Activated CD8-positive, alpha-beta memory T cell treated with anti-CD3 and anti-CD28 coated beads, Interleukin-2, amount 10 ng/mL, durations not matched to agents 7 days and 5 days (primary cell): ENCODE data around the gene GARIN5B. TPM values are rescaled to one million over a fixed set of nuclear protein-coding genes. Genes with fewer than 3 reads are reported as not detected.
"Not testable (repeated sequence)": the region's sequence is repeated elsewhere in the genome, so short reads cannot be mapped to it uniquely, and the experiment has no call there.

Source experiments
- ATAC-seq: fragments of 150-1000 bp; cut with Tn5 transposase; one replicate; pipeline ENCODE4 v1.10.0; 2021; ENCODE audit warnings: moderate library complexity
- CTCF ChIA-PET: fragments of 350-600 bp; sonication (Branson Sonifier 250); formaldehyde crosslinking; loops from one replicate; lab custom pipeline; 2021; ENCODE audit warnings: antibody characterized with exemption; lab: Charles Lee
- DNase-seq: peaks from one replicate; pipeline ENCODE4 v3.0.0-alpha.2; 2020
- H3K27ac Mint-ChIP-seq: one replicate; pipeline ENCODE4 v1.8.0; 2021; ENCODE audit warnings: mild to moderate bottlenecking, mixed read lengths
- H3K27me3 Mint-ChIP-seq: one replicate; pipeline ENCODE4 v1.8.0; 2021; ENCODE audit warnings: mixed read lengths
- H3K36me3 Mint-ChIP-seq: one replicate; pipeline ENCODE4 v1.8.0; 2021; ENCODE audit warnings: mild to moderate bottlenecking, mixed read lengths
- H3K4me1 Mint-ChIP-seq: one replicate; pipeline ENCODE4 v1.8.0; 2021; ENCODE audit warnings: mixed read lengths
- H3K4me3 Mint-ChIP-seq: one replicate; pipeline ENCODE4 v1.8.0; 2021; ENCODE audit warnings: mild to moderate bottlenecking, moderate library complexity, mixed read lengths
- H3K9me3 Mint-ChIP-seq: one replicate; pipeline ENCODE4 v1.8.0; 2022; ENCODE audit warnings: low read depth, mixed read lengths
- total RNA-seq, 2 experiments: library from RNA; stranded (reverse); gene quantifications; one replicate each; pipeline ENCODE4 v1.2.3, GENCODE V29; 2021

Gene GARIN5B
- total RNA-seq, 2 experiments from 2014 or later, result not detected

DNA sequence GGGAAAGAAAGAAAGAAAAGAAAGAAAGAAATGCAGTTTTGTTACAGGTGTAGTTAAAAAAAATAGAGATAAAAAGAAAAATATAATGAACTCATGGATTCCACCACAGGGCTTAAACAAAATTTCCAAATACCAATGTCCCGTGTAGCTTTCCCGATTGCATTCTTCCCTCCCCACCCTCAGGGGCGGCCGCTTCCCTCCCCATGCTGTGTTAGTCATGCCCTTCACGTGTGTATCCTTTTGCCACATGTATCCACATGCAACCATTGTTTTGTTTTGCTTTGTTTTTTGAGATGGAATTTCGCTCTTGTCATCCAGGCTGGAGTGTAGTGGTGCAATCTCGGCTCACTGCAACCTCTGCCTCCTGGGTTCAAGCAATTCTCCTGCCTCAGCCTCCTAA, 27.0 kb downstream of the GARIN5B start:
- Mint-ChIP-seq H3K4me1 (peaks cover 11% of the 10 kb centered on the region), H3K9me3 (no peaks in the 10 kb centered on the region), H3K36me3 (peaks cover 2% of the 10 kb centered on the region), H3K4me3 (no peak overlapping the region), H3K27me3 (peaks cover 25% of the 10 kb centered on the region), H3K27ac (no peak overlapping the region)
- DNase-seq (no peak), ATAC-seq (no peak)
- CTCF ChIA-PET, result interaction anchor here (2.0 to 3.8 kb wide), 2 partner anchors 34 to 168 kb away, joined by 6 to 45 read pairs; no protein-coding TSS in a partner anchor

DNA sequence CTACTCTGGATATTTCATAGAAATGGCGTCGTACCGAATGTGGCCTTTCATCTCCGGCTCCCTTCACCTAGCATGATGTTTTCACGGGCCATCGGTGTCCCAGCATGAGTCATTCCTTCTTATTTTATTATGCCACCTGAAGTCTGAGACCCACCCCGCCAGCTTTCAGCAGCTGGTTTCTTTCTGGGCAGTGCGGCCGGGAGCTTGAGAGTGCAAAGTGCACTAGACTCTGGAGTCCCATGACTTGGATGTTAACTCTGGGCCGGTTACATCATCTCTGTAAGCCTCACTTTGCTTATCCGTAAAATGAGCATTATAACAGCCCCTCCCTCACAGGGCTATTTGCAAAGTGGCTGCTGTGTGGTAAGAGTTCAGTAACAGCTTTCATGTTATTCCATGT, 29.2 kb downstream of the GARIN5B start:
- DNase-seq (no peak), ATAC-seq (no peak)
- Mint-ChIP-seq H3K36me3 (no peaks in the 10 kb centered on the region), H3K4me3 (no peak overlapping the region), H3K9me3 (no peaks in the 10 kb centered on the region), H3K27me3 (peaks cover 25% of the 10 kb centered on the region), H3K4me1 (peaks cover 8% of the 10 kb centered on the region), H3K27ac (no peak overlapping the region)
- CTCF ChIA-PET, result no interaction called here

DNA sequence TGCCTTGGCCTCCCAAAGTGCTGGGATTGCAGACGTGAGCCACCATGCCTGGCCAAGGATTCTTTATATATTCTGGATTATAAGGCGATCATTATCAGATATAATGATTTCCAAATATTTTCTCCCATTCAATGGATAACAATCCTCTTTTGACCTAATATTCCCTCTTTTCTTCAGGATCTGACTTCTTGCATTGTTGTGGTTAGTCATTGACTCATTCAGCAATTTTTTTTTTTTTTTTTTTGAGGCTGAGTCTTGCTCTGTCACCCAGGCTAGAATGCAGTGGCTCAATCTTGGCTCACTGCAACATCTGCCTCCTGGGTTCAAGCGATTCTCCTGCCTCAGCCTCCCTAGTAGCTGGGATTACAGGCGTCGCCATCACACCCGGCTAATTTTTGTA, 33.3 kb downstream of the GARIN5B start:
- H3K9me3 Mint-ChIP-seq, H3K27ac Mint-ChIP-seq, ATAC-seq, H3K36me3 Mint-ChIP-seq, H3K4me3 Mint-ChIP-seq, H3K4me1 Mint-ChIP-seq, DNase-seq: not testable (repeated sequence)
- CTCF ChIA-PET, result interaction anchor here (3.5 kb wide), 1 partner anchor 28 kb away, joined by 8 read pairs; no protein-coding TSS in a partner anchor
- peaks cover 11% of the 10 kb centered on the region for H3K27me3 Mint-ChIP-seq

- H3K9me3 Mint-ChIP-seq, H3K27ac Mint-ChIP-seq, ATAC-seq, H3K4me3 Mint-ChIP-seq, H3K4me1 Mint-ChIP-seq, DNase-seq, H3K36me3 Mint-ChIP-seq: not testable (repeated sequence)
- H3K27me3 Mint-ChIP-seq, result peaks cover 11% of the 10 kb centered on the region
- CTCF ChIA-PET, result interaction anchor here (3.5 kb wide), 1 partner anchor 27 kb away, joined by 8 read pairs; no protein-coding TSS in a partner anchor
These were observed 34.2 kb downstream of the GARIN5B start for GRCh38 chr19:55328774-55329318.

DNA sequence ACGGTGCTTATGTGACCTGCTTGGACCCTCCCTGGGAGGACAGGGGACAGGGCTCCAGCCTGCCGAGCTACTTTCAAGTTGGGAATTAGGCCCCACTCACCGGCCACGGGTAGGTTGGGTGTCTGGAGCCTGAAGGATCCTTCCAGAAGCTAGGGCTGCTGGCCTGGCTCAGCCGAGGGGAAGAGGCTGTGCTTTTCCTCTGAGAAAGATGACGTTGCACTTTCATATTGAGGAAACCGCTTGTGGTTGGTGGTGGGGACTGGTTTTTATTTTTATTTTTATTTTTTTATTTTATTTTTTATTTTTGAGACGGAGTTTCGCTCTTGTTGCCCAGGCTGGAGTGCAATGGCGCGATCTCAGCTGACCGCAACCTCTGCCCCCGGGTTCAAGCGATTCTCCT, 37.9 kb downstream of the GARIN5B start, which contains the start of gene TMEM150B:
Gene TMEM150B, minus strand, starts transcription at position 170 of the 400 bp plus-strand sequence. CDS start 4,305 bp downstream, outside the sequence.
- peak within 1 kb of the TSS; percentile 65 for H3K27ac Mint-ChIP-seq
- CTCF ChIA-PET, result interaction anchor here (2.5 kb wide), 1 partner anchor 23 kb away, joined by 9 read pairs; no protein-coding TSS in a partner anchor

GRCh38 chr19:55324662-55325061, 38.4 kb downstream of the GARIN5B start:
- no peaks in the 10 kb centered on the region for H3K36me3 Mint-ChIP-seq
- ATAC-seq, result no peak
- DNase-seq, result no peak
- no peaks in the 10 kb centered on the region for H3K9me3 Mint-ChIP-seq
- peak overlapping the region; percentile 44 for H3K4me3 Mint-ChIP-seq
- H3K27ac Mint-ChIP-seq, result no peak overlapping the region
- H3K4me1 Mint-ChIP-seq, result peaks cover 21% of the 10 kb centered on the region
- peaks cover 9% of the 10 kb centered on the region for H3K27me3 Mint-ChIP-seq
- CTCF ChIA-PET, result interaction anchor here (2.5 kb wide), 1 partner anchor 23 kb away, joined by 9 read pairs; no protein-coding TSS in a partner anchor

More for the DNA sequence above, 37.9 kb downstream of the GARIN5B start, which contains the start of gene TMEM150B:
- H3K27me3 Mint-ChIP-seq, result peaks cover 9% of the 10 kb centered on the region
- H3K36me3 Mint-ChIP-seq, result no peaks in the 10 kb centered on the region
- peaks cover 21% of the 10 kb centered on the region for H3K4me1 Mint-ChIP-seq
- DNase-seq (no peak), ATAC-seq (peak; percentile 52)
- H3K4me3 Mint-ChIP-seq, result peak within 1 kb of the TSS; percentile 44
- H3K9me3 Mint-ChIP-seq, result no peaks in the 10 kb centered on the region

DNA sequence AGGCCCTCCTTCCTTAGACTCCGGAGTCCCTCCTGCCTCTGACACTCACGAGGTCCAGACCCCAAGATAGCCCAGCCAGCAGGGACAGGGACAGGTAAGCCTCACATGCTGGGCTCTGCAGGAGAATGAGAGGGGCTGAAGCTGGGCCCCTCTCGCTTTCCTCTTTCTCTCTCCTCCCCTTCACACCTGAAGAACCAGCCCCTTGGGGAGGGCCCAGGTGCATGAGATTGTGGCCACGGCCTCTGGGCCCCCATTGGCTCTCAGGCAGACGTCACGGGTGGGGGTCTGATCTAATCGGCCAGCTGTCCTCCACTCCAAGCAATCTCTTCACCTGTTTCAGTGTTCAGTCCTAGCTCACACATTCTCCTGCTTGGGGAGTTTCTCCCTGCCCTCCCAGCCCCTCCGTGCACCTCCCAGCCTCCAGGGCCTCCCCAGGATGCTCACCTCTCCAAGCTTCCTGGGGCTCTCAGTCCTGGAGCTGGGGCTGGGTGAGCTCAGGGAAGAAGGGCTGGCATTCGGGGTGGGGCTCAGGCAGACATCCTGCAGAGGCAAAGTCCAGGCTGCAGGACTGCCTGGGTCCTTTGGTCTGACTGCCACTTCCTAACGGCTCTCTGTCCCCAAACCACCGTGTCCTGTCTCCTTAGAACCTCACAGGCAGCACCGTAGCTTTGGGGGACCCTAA, 40.7 kb downstream of the GARIN5B start:
- DNase-seq (no peak), ATAC-seq (no peak)
- H3K27ac Mint-ChIP-seq, result no peak overlapping the region
- H3K27me3 Mint-ChIP-seq, result peaks cover 9% of the 10 kb centered on the region
- no peaks in the 10 kb centered on the region for H3K36me3 Mint-ChIP-seq
- CTCF ChIA-PET, result interaction anchor here (0.9 to 3.7 kb wide), 3 partner anchors 20 to 181 kb away, joined by 3 to 24 read pairs (median 3); partner anchors contain the start of gene TMEM238
- H3K4me1 Mint-ChIP-seq, result peaks cover 21% of the 10 kb centered on the region
- no peak overlapping the region for H3K4me3 Mint-ChIP-seq
- H3K9me3 Mint-ChIP-seq, result no peaks in the 10 kb centered on the region

DNA sequence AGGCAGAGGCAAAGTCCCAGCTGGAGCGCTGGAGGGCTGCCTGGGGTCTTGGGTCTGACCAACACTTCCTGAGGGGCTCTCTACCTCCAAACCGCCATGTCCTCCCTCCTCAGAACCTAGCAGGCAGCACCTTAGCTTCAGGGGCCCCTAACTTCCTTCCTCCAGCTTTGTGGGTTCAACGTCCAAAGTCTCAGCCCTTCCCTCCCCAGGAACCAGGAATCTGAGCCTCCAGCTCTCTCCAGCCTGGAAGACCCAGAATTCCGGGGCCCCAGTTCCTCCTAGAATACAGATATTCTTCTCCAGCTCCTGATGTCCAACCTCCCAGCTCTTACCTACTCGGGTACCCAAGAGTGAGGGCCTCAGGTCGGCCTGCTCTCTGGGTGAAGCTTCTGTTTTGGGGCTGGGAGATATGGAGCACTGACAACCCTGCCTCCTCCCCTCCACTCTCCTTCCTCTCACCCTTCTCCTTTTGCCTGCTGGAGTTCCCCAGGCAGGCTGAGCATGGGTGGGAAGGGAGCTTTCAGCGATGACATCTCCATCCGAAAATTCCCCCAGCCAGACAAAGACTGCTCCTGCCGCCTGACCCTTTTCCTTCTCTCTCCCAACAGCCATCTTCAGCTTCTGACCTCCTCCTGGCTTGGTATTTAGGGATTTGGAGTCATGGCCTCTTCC, 41.5 kb downstream of the GARIN5B start:
- no peak overlapping the region for H3K27ac Mint-ChIP-seq
- no peak overlapping the region for H3K4me3 Mint-ChIP-seq
- H3K9me3 Mint-ChIP-seq, result no peaks in the 10 kb centered on the region
- DNase-seq (no peak), ATAC-seq (no peak)
- CTCF ChIA-PET, result interaction anchor here (3.7 kb wide), 1 partner anchor 20 kb away, joined by 24 read pairs; no protein-coding TSS in a partner anchor
- H3K27me3 Mint-ChIP-seq, result peaks cover 9% of the 10 kb centered on the region
- H3K4me1 Mint-ChIP-seq, result peaks cover 21% of the 10 kb centered on the region
- no peaks in the 10 kb centered on the region for H3K36me3 Mint-ChIP-seq

DNA sequence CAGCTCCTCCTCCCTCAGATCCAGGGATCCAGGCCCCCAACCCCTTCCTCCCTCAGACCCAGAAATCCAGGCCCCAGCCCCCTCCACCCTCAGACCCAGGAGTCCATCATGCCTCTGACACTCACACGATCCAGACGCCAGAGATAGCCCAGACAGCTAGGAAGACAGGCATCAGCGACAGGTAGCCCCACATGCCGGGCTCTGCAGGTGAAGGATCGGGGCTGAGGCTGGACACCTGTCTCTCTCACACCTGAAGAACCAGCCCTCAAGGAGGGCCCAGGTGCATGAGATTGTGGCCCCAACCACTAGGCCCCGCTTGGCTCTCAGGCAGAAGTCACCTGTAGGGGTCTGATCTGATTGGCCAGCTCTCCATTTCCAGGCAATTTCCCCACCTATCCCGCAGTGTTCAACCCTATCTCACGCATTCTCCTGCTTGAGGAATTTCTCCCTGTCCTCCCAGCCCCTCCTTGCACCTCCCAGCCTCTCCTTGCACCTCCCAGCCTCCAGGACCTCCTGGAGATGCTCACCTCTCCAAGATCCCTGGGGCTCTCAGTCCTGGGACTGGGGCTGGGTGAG, 42.1 kb downstream of the GARIN5B start:
- CTCF ChIA-PET, result interaction anchor here (3.7 kb wide), 1 partner anchor 19 kb away, joined by 24 read pairs; no protein-coding TSS in a partner anchor
- H3K27ac Mint-ChIP-seq, result no peak overlapping the region
- DNase-seq (no peak), ATAC-seq (no peak)
- H3K4me3 Mint-ChIP-seq, result no peak overlapping the region
- H3K9me3 Mint-ChIP-seq, result no peaks in the 10 kb centered on the region
- peaks cover 21% of the 10 kb centered on the region for H3K4me1 Mint-ChIP-seq
- no peaks in the 10 kb centered on the region for H3K36me3 Mint-ChIP-seq
- peaks cover 9% of the 10 kb centered on the region for H3K27me3 Mint-ChIP-seq

- CTCF ChIA-PET, result interaction anchor here (1.1 to 3.7 kb wide), 3 partner anchors 18 to 98 kb away, joined by 3 to 24 read pairs (median 3); no protein-coding TSS in a partner anchor
- no peak overlapping the region for H3K27ac Mint-ChIP-seq
- ATAC-seq (no peak), DNase-seq (no peak)
- no peaks in the 10 kb centered on the region for H3K9me3 Mint-ChIP-seq
- H3K4me1 Mint-ChIP-seq, result peaks cover 16% of the 10 kb centered on the region
- H3K4me3 Mint-ChIP-seq, result no peak overlapping the region
- H3K36me3 Mint-ChIP-seq, result no peaks in the 10 kb centered on the region
- peaks cover 9% of the 10 kb centered on the region for H3K27me3 Mint-ChIP-seq
These were observed 43.3 kb downstream of the GARIN5B start for GRCh38 chr19:55319785-55320184.

GRCh38 chr19:55316646-55317045, 46.4 kb downstream of the GARIN5B start:
- Mint-ChIP-seq H3K27ac (no peak overlapping the region), H3K27me3 (no peaks in the 10 kb centered on the region), H3K4me1 (peaks cover 7% of the 10 kb centered on the region), H3K9me3 (no peaks in the 10 kb centered on the region), H3K4me3 (no peak overlapping the region), H3K36me3 (no peaks in the 10 kb centered on the region)
- DNase-seq (no peak), ATAC-seq (no peak)
- CTCF ChIA-PET, result interaction anchor here (1.6 kb wide), 1 partner anchor 15 kb away, joined by 6 read pairs; no protein-coding TSS in a partner anchor

DNA sequence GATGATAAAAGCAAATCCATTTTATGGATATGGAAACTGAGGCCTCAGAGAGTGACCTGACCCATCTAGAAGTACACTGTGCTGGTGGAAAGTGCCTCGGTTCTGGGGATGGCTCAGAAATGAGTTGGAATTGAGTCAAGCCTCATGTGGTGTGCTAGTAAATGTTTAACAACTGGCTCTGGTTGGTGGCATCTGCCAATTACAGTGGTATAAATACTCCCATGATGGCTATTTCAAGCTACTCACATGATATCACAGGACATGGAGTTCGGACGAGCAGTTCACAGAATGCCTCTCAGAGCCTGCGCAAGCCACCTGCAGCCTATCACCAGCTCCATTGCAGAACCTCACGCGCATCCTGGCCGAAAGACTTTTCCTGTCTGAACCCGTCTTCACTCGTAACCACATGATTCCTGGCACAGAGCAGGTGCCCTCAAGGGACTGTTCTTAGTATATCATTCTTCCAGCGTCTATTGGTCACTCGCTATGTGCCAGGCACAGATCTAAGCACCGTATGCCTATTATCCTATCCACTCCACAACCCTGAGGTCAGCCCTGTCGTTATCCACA, 47.0 kb downstream of the GARIN5B start:
- ATAC-seq, result no peak
- H3K4me1 Mint-ChIP-seq, result peaks cover 1% of the 10 kb centered on the region
- H3K27ac Mint-ChIP-seq, result no peak overlapping the region
- CTCF ChIA-PET, result interaction anchor here (1.6 kb wide), 1 partner anchor 14 kb away, joined by 6 read pairs; no protein-coding TSS in a partner anchor
- DNase-seq, result no peak
- no peaks in the 10 kb centered on the region for H3K36me3 Mint-ChIP-seq
- no peaks in the 10 kb centered on the region for H3K9me3 Mint-ChIP-seq
- H3K4me3 Mint-ChIP-seq, result no peak overlapping the region
- no peaks in the 10 kb centered on the region for H3K27me3 Mint-ChIP-seq
